GM13976 (cell line): ENCODE measurements around the gene EEF1AKMT3.

Source experiments
- DNase-seq: peaks from one replicate; pipeline ENCODE4 v3.0.0; 2012; ENCODE audit warnings: low spot score
- CTCF ChIP-seq: IDR thresholded peaks from 2 replicates; pipeline ENCODE4 v1.5.1; 2012; ENCODE audit warnings: borderline replicate concordance, mild to moderate bottlenecking; ENCODE audit not compliant: insufficient read depth; ENCODE audit errors: extremely low read depth, missing control alignments, control extremely low read depth
- in situ Hi-C: fragments of 300-500 bp; cut with MboI; formaldehyde crosslinking; loops from one replicate; pipeline ENCODE4 v1.12.0; 2022; ENCODE audit warnings: low sequenced_read_pairs, mixed read lengths, inconsistent platforms; ENCODE audit not compliant: unreplicated experiment

Gene EEF1AKMT3

GRCh38 chr12:57740656-57741412 lies 31.6 kb upstream of the EEF1AKMT3 start:
- peak; percentile 75 for DNase-seq
- in situ Hi-C loops, result no loop called here
- TF ChIP-seq CTCF, result no peak

- TF ChIP-seq CTCF, result no peak
- in situ Hi-C loops, result no loop called here
These were observed 31.0 kb upstream of the EEF1AKMT3 start for GRCh38 chr12:57741413-57741789.

GRCh38 chr12:57741844-57742738 lies 30.3 kb upstream of the EEF1AKMT3 start:
- peak; percentile 68 for TF ChIP-seq CTCF
- DNase-seq, result peak; percentile 81
- in situ Hi-C loops, result no loop called here

More at GRCh38 chr12:57741413-57741789, 31.0 kb upstream of the EEF1AKMT3 start:
- DNase-seq, result no peak

- in situ Hi-C loops, result no loop called here
- no peak for TF ChIP-seq CTCF
- no peak for DNase-seq
These were observed 28.6 kb upstream of the EEF1AKMT3 start for GRCh38 chr12:57743769-57744168.

GRCh38 chr12:57744194-57744776 lies 28.1 kb upstream of the EEF1AKMT3 start:
- DNase-seq, result peak; percentile 76
- in situ Hi-C loops, result no loop called here
- no peak for TF ChIP-seq CTCF

GRCh38 chr12:57744777-57745484 lies 27.5 kb upstream of the EEF1AKMT3 start, which contains the start of gene TSPAN31:
Gene TSPAN31, plus strand, starts transcription at chr12:57745039. Its CDS starts 116 bp downstream, at chr12:57745155.
- no peak for TF ChIP-seq CTCF
- in situ Hi-C loops, result no loop called here
- peak; percentile 92 for DNase-seq
